ENCODE data around the gene PIK3C2A. TPM values are rescaled to one million over a fixed set of nuclear protein-coding genes. Genes with fewer than 3 reads are reported as not detected.

PIK3C2A gene
- total RNA-seq, 1 donor from 2014 or later: 48.3 TPM

- Histone ChIP-seq H3K4me3 (ENCODE audit: low read depth, low read length) (no peak overlapping the region), H3K36me3 (ENCODE audit: control insufficient read depth, insufficient read depth, low read length) (no peaks in the 10 kb centered on the region), H3K27me3 (ENCODE audit: control insufficient read depth, insufficient read depth, low read length) (no peaks in the 10 kb centered on the region)
- TF ChIP-seq CTCF (IDR thresholded peaks at IDR 0.05; ENCODE audit: insufficient read depth, low read length, poor library complexity, severe bottlenecking): no peak
- no peak for DNase-seq (ENCODE audit: low read depth)
Measured at GRCh38 chr11:17162376-17162775, 45.4 kb downstream of the PIK3C2A start.

GRCh38 chr11:17161515-17161914 lies 46.3 kb downstream of the PIK3C2A start:
- Histone ChIP-seq H3K36me3 (ENCODE audit: control insufficient read depth, insufficient read depth, low read length) (no peaks in the 10 kb centered on the region), H3K27me3 (ENCODE audit: control insufficient read depth, insufficient read depth, low read length) (no peaks in the 10 kb centered on the region), H3K4me3 (ENCODE audit: low read depth, low read length) (no peak overlapping the region)
- DNase-seq (ENCODE audit: low read depth): no peak
- TF ChIP-seq CTCF (IDR thresholded peaks at IDR 0.05; ENCODE audit: insufficient read depth, low read length, poor library complexity, severe bottlenecking): no peak

GRCh38 chr11:17159441-17159840 lies 48.3 kb downstream of the PIK3C2A start:
- no peaks in the 10 kb centered on the region for H3K36me3 ChIP-seq (ENCODE audit: control insufficient read depth, insufficient read depth, low read length)
- DNase-seq (ENCODE audit: low read depth): no peak
- H3K4me3 ChIP-seq (ENCODE audit: low read depth, low read length): no peak overlapping the region
- no peak for TF ChIP-seq CTCF (IDR thresholded peaks at IDR 0.05; ENCODE audit: insufficient read depth, low read length, poor library complexity, severe bottlenecking)
- H3K27me3 ChIP-seq (ENCODE audit: control insufficient read depth, insufficient read depth, low read length): no peaks in the 10 kb centered on the region

Other genes starting within 250 kb of the PIK3C2A start
- gene PLEKHA7, start 193.6 kb downstream of the PIK3C2A start, total RNA-seq: 17.7 and 25.3 TPM in 2 replicates
- gene RPS13, start 130.3 kb downstream of the PIK3C2A start, total RNA-seq: 1,517 and 1,891 TPM in 2 replicates
- 26.1 and 35.2 TPM in 2 replicates for gene NUCB2, start 68.8 kb upstream of the PIK3C2A start, total RNA-seq
- 10.1 and 11.4 TPM in 2 replicates for gene NCR3LG1, start 143.8 kb upstream of the PIK3C2A start, total RNA-seq
- 1.2 and 1.3 TPM in 2 replicates for gene KCNJ11, start 180.7 kb upstream of the PIK3C2A start, total RNA-seq

All from kidney epithelial cell (primary cell).